GM18520 (cell line): ENCODE results near the gene ICE2.

Experiments
- ATAC-seq: cut with Tn5 transposase; IDR thresholded peaks from one replicate; pipeline ENCODE4 v1.9.1; 2021; ENCODE audit not compliant: unreplicated experiment

Gene ICE2

DNA sequence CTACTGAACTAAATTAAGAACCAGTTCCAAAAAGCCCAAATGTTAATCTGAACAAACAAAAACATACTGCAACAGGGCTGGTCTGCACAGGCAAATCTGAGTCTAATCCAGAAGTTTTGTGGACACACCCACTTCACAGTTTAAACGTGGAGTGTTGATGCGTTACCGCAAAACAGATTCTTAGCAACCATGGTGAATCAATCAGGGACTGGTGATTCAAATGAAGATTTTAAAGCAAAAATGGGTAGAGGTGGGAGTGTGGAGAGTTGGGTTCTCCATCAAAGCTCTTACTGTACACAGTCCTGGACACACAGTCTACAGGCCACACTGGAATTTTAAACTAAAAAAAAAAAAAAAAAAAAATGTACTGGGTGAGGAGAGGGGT lies 86.3 kb downstream of the ICE2 start:
- ATAC-seq, result no peak

GRCh38 chr15:60391722-60392315 lies 87.1 kb downstream of the ICE2 start:
- no peak for ATAC-seq

DNA sequence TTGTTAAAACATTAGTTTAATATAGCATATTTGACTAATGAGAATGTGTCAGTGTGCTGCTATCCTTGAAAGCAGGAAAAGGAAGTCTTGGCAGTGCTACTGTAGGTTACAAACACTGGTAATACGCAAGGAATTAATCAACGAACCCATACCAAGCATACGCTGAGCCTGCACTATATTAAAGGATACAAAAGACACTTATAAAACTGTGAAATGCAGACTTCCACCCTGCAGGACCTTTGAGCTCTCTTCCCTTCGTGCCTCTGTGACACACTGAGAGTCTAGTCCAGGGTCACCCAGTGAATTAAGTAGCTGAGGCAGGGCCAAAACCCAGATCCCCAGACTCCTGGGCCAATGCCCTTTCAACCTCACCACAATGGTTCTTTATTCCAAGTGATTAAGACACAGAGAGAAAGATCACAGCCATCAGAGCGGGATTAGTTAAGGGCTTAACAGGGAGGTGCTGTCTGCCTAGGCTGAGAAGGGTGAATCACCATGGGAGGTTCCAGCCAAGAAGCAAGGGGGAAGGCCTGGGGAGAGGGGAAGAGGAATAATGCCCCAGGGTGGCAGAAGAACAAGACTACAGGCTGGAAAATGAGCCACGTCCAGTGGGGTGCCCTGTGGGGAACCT lies 88.0 kb downstream of the ICE2 start:
- ATAC-seq, result no peak

DNA sequence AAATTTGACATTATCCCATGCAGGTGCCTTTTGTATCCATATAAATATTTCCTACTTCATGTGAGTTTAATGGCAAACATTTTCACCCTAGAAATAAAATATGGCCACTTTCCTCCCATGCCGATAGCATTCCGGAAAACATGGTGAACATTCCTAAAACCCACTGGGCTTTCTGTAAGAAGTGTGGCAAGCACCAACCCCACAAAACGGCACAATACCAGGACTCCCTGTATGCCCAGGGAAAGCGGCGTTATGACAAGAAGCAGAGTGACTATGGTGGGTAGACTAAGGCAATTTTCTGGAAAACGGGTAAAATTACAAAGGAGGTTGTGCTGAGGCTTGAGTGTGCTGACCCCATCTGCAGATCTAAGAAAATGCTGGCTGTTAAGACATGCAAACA lies 88.7 kb downstream of the ICE2 start:
- ATAC-seq, result no peak

DNA sequence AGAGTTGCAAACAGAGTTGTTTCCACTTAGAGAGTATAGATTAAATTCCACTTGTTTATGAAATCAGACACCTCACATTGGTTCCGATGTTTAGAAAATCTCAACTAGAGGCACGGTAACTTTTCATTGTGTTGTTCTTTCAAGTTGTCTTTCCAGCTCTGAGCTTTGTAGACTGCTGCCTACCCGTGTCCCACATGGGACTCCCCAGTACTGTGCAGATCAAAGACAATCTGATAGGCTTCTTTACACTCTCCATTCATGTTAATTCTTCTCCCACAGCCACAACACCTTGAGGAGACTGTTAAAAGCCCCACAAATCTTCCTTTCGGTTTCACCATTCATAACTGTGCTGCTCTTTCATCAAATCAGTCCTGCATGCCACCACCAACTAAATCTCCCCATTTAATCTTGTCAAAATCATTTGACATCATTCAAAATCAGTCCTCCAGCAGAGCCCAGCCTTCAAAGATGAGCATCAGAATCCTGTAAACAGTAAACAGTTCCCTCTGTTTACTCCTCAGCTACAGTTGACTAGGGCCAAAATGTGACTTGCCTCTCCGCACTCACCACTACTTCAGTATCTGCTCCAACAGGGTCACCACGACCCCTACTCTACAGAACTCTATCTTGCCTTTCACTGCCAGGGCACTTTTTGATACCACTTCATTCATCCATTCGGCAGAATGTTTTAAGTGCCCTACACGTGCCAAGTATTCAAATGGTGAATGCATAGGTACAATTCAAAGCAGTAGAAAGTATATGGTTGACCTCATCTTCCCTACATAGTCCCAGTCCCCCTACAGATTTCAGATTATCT lies 89.5 kb downstream of the ICE2 start:
- ATAC-seq, result peak; percentile 76

DNA sequence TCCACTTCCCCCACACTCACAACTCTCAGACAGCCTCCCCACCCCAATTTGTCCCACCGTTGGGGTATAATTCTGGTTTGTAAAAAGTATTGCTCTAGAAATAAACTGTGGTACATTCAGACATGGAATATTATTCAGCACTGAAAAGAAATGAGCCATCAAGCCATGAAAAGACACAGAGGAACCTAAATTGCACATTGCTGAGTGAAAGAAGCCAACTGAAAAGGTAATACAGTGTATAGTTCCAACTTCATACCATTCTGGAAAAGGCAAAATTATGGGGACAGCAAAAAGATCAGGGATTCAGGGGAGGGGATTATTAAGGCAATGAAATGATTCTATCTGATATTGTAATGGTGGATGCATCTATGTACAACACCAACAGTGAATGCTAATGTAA lies 91.6 kb downstream of the ICE2 start:
- no peak for ATAC-seq

- no peak for ATAC-seq
These were observed 92.3 kb downstream of the ICE2 start for GRCh38 chr15:60386615-60387014.

DNA sequence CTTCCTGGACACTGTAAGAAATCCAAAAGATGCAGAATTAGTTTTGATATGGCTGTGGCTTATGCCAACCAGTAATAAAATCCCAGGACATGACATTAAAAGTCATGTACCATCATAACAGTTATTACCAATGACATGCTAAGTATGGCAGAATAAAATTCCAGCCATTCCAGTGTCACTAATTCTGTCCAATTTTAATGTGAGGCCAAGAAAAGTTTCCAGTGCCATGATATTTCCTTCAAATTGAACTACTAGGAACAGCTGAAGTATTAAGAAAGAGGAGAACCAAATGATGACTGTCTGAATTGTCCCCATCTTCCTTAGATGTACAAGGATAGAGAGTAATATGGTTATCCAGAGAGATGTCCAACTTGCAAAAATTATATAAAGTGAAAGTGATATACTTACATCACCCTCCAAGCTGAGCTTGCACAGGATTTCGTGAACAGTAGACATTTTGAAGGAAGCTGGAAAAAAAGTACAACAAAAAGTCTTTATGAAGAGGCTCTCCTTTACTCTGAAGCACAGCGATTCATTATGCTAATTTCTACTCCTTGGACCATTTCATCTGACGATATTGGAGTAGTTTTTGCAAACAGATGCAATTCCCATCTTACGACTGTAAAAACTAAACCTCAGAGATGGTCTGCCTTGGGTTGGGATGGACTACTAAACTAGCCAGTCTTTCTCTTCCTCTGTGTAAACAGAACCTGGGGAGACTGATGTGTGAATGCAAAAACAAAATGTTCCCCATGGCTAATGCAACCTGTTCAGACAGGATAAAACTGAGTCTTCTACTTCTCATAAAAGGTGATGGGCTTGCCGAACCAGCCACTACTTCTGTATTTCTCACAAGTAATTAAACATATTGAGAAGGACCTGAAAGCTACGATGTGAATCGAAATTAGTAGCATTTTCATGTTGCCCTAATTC lies 93.1 kb downstream of the ICE2 start:
- ATAC-seq, result no peak

DNA sequence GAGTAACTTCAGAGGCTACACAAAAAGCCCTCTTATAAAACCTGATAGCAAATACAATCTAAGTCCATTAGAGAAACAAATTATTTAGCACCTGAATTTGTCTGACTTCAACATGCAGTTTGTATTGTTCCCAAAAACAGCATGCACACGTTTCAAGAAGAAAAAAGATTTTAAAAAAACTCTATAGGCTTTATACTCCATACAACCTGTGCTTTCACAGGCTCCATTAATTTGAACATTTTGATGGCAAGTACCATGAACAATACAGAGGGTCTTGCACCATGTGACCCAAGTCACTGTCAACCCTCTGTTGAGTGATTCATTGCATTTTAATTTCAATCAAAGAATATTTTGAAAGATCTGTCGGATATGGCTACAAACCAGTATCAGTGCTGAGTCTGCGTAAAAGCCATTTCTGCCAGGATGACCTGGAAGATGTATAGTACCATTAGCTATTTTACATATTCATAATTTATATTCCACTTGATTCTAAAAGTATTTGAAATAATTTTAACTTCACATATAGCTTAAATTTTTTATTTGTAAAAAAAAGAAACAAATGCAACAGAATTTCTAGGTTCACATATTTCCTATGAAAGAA lies 94.3 kb downstream of the ICE2 start:
- no peak for ATAC-seq

DNA sequence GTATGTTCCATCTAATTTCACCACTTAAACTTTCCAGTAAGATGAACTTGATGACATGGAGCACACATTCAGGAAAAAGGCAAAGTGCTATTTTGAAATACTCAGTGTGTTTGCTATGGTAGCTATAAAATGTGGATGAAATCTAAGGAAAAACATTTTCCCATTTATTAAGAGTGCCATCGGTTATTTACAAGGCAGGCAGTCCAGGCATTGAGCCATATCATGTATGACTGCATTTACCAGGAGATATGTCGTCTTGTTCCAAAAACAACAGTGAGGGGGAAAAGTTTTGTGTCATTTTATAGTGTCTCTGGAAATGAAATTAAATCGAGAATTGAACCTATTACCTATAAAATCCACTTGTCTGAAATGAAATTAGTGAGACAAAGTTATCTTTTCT lies 94.9 kb downstream of the ICE2 start:
- no peak for ATAC-seq

- ATAC-seq, result no peak
These were observed 95.9 kb downstream of the ICE2 start for GRCh38 chr15:60382773-60383674.

DNA sequence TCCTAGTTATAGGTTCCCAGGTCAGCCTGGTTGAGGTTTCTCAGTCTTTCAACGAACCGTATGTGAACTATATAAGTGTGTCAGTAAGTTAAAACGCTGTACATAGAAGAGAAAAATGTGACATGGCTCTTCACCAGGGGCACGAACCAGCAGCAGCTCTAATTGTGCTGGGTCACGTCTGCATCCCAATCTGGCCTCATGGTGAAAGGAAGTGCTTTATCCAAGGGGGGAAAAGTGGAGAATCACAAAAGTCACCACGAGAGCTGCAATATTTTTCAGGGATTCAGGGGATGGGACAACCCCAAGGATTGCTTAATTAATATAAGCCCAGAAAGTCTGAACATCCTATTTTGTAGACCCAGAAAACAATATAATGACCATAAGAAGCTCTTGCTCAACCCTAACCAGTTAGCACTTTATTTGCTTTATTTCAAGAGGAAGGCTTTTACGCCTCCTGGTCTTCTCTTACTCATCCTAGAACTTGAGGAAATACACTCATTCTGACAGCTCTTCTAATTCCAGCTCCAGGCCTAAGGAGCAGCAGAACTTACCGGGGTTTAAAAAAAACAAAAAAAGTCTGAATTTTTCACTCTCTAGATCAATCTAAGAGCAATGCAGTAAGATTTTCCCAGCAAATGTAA lies 97.7 kb downstream of the ICE2 start:
- no peak for ATAC-seq

DNA sequence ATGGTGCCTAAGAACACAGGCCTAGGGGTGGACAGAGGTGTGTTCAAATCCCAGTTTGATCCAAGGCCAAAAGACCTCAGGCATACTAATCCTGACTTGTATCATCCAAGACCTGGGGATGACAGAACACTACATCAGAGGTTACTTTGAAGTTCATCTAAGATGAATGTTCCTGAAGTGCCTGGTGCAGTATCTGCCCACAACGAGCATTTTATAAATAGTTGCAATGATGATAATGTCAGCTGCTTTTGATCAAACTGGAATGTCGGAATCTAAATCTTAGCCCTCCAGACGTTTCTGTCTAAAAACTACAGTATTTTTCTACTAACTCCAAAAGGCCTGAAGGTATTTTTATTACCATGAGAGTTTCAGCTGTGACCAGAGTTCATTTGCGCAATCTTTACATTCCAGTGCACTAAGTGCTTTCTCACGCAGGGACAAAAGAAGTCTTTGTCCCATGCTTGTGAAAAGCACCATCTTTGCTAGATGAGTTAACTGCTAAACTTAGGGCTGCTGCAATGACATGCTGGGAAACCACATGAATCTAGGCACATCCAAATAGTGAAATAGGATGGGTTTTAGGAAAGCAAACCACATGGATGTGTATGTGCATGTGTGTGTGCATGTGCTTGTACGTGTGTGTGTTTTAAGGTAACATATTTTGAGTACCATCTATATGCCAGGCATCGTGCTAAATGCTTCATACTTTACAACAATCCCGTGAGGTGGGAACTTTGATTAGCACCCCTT lies 99.2 kb downstream of the ICE2 start:
- ATAC-seq, result no peak

DNA sequence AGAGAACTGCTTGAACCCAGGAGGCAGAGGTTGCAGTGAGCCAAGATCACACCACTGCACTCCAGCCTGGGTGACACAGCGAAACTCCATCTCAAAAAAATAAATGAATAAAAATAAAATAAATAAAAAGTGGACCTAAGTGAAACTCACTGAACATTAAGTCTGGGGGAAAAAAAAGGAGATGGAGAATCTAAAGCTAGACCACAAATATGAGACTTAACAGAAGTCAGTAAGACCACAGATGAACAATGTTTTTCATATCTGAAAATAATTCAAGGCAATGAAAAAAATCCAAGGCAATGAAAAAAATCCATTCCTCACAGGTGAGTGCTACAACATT lies 99.8 kb downstream of the ICE2 start:
- no peak for ATAC-seq

DNA sequence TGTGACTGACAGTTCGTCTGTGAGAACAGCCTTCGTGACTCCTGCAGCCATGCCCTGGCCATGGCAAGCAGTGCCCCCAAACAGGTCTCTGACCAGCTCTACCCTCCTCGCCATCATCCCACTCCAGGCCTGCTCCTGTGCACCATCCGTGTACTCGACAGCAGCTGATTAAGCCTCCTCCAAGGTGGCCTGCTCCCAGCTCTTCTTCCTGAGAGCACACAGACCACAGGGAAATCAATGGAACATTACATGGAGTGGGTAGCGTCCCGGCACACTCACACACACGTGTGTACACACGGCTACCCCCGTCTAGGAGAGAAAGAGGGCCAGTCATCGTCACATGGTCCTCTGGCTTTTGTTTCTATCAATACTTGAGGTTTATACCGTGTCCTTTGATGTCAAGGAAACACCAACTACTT lies 102.3 kb downstream of the ICE2 start:
- ATAC-seq, result no peak

DNA sequence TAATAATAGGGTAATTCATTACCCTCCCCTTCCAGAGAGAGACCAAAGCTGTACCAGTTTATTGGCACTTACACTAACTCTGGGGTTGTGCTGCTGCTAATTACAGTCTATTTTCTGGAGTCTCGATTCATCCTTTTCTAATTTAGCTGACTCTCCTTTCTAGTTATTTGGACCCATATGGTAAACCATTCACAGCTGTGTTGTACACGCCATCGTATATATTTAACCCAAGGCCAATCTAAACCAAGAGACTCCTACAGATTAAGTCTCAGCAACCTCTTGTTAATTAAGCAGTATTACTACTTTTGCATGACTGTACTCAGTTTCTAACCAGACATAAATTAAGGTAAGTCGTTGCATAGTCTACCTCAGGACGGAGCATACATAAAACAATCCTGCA lies 103.6 kb downstream of the ICE2 start:
- ATAC-seq, result no peak

GRCh38 chr15:60374628-60375081 lies 104.3 kb downstream of the ICE2 start:
- no peak for ATAC-seq

DNA sequence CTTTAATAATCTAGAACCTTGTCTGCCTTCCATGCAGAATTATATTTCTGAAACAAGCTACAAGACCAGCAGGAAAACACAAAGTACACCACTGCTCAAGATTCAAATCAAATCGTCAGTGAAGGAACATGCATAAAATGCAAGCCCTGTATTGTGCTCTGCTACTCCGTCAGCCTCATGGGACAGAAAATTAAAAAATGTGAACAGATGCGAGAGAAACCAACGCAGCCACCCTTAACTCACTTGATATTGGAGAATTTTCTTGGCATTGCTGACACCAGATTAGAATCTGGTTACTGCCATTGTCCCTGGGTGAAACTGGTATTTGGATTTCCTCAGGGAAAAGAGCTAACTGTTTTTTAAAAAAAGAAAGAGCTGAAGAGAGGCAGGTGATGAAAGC lies 104.7 kb downstream of the ICE2 start:
- ATAC-seq, result no peak

GRCh38 chr15:60373745-60374144 lies 105.2 kb downstream of the ICE2 start:
- ATAC-seq, result no peak
